GM18507 (cell line): ENCODE results near the gene RFX7.
"Not testable (repeated sequence)": the region's sequence is repeated elsewhere in the genome, so short reads cannot be mapped to it uniquely, and the experiment has no call there.

ENCODE experiments used
- DNase-seq: peaks from one replicate; pipeline ENCODE4 v3.0.0; 2011; ENCODE audit warnings: low read depth; ENCODE audit not compliant: insufficient read length; ENCODE audit errors: extremely low spot score
- FAIRE-seq: peaks from 2 replicates; lab custom pipeline; 2011; peaks lifted over from hg19 to GRCh38; lab: Jason Lieb, UNC

RFX7 gene

DNA sequence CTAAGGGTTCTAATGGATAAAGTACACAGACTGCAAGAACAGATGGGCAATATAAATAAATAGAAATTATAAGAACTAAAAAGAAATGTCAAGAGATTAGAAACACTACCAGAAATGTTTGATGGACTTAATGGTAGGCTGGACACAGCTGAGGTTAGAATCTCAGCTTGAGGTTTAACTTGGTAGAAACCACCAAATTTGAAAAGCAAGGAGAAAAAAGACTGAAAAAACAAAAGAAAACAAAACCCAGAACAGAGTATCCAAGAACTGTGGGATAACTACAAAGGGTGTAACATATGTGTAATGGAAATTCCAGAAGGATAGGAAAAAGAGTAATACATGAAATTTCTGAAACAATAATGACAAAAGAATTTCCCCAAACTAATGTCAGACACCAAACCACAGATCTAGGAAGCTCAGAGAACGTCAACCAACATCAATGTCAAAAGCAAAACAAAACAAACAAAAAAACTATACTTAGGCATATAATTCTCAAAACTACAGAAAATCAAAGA lies 35.0 kb downstream of the RFX7 start:
- no peak for DNase-seq
- peak; percentile 60 for FAIRE-seq

DNA sequence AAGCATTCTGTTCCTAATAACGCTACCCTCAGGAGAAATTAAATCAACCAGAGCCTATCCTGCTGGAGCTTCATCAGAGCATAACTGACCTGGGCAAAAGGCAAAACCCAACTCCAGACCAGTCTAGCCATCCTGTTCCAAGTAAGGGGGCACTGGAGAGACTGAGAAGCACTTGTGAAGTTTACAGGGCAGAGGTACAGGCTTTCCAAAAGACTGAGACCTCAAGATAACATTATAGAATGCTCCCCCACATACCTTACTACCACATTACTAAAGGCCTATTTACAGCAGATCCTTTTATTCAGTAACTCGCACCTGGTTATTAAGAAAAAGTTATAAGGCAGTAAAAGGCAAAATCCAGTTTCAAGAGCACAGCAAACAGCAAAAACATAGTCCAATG lies 35.5 kb downstream of the RFX7 start:
- FAIRE-seq (no peak), DNase-seq (no peak)

DNA sequence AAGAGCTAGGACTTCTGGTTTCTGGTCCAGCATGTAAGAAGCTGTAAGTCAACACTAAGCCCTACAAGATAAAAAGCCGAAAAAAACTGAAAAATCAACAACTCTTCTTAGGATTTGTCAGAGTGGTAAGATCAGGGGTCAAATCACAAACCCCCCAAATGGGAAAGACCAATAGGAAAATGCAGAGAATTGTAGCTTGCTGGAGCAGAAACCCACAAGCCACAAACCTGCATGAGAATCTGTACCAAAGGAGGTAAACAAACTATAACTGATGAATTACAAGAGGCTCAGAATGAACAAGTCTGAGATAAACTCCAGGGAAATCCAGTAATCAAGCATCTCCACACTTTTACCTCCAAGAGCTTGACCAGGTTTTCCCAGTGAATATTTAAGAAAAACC lies 36.0 kb downstream of the RFX7 start:
- DNase-seq (no peak), FAIRE-seq (peak; percentile 80)

DNA sequence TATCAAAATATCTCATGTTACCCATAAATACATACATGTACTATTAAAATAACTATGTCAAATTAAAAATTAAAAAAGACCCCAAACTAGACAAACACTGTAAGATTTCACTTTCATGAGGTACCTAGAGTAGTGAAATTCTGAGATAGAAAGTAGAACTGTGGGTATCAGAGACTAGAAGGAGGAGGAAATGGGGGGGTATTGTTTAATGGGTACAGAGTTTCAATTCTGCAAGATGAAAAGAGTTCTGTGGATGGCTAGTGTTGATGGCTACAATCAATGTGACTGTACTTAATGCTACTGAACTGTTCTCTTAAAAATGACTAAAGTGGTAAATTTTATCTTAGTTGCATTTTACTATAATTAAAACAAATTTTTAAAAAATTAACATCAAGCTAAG lies 36.6 kb downstream of the RFX7 start:
- FAIRE-seq (peak; percentile 90), DNase-seq (no peak)

DNA sequence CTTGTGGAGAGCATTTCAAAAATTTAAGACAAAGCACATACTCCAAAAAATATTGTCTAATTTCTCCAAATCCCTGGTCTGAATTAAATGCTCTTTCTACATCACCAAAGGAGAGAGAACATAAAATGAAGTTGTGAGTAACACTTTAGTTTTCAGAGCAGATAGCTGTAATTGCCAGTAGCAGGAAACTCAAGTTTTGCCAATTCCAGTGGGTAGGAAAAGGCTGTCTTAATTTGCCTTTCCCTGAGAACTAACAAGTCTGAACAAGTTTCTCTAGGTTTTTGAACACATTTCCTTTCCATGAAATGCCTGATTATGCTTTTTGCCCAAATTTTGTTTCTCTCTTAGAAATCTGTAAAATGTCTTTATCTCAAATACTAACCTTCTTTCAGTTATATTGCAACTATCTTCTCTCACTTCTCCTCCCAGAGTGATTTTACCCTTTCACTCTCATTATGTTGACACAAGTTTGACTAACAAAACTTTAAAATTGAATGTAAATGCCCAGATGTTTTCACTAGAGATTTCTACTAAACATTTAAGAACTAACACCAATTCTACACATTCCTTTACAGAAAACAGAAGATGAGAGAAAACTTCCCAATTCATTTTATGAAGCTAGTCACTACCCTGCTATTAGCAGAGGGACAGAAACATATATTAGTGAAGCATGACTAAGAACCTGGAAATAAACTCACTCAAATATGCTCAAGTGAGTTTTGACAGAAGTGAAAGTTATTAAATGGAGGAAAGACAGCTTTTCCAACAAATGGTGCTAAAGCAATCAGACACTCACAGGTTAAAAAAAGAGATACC lies 38.4 kb downstream of the RFX7 start:
- DNase-seq (no peak), FAIRE-seq (peak; percentile 45)

DNA sequence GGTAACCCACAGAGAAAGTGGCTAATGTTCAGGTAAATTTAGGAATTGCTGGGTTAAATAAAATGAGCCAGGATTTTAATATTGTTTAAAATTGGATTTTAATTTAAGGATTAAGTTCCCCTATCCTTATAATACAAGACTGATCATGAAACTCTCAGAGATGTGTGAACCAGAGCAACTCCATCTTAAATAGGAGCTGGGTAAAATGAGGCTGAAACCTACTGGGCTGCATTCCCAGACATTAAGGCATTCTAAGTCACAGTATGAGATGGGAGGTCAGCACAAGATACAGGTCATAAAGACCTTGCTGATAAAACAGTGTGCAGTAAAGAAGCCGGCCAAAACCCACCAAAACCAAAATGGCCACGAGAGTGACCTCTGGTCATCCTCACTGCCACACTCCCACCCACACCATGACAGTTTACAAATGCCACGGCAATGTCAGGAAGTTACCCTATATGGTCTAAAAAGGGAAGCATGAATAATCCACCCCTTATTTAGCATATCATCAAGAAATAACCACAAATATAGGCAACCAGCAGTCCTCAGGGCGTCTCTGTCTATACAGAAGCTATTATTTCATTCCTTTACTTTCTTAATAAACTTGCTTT lies 40.3 kb downstream of the RFX7 start:
- not testable (repeated sequence) for FAIRE-seq, DNase-seq

DNA sequence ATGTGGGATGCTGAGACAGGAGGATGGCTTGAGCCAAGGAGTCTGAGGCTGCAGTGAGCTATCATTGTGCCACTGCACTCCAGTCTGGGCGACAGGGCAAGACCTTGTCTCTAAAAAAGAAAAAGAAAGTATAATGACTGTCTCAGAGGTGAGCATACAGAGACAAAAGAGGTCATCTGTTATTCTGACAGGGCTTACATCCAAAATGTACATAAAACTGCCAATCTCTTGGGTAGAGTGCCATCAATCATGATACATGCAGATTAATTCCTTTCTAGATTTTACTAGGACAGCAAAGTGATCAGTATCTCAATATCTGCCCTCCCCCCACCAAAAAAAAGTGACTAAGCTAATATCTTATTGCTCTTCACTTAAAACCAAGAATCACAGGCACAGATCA lies 41.0 kb downstream of the RFX7 start:
- no peak for DNase-seq
- FAIRE-seq = no peak

DNA sequence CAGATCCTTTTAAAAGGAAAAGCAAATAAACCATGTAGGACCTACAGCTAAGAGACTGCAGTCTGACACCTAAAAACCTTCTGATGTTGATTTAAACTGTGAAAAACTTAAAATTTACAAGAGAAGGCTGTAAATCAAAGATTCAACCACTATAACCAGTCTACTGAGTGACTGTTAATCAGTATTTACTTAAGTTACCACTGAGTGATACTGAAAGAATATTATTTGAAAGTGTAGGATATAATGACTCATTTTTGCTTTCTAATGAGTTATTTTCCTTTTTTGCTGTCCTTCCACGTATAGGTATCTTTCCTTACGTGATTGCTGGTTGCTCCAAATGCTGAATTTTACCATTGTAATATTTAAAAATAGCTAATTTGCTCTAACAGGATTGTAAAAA lies 44.6 kb downstream of the RFX7 start:
- FAIRE-seq (peak; percentile 50), DNase-seq (no peak)

DNA sequence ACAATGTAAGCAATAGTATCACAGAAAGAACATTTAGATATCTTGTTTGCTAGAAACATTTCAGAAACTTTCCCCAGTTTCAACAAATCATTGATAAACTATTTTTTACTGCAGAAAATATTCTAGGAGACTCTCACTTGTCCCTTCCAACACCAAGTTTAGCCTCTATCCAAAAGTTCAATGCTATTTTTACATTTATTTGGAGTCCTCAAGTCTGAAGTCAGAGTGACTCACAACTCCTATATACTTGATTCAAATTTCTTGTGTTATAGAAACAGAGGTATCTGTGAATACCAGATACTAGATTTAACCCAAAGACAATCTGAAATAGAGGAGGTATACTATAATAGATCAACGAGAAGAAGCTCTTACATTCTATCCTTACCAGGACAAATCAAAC lies 49.6 kb downstream of the RFX7 start:
- DNase-seq (no peak), FAIRE-seq (no peak)

DNA sequence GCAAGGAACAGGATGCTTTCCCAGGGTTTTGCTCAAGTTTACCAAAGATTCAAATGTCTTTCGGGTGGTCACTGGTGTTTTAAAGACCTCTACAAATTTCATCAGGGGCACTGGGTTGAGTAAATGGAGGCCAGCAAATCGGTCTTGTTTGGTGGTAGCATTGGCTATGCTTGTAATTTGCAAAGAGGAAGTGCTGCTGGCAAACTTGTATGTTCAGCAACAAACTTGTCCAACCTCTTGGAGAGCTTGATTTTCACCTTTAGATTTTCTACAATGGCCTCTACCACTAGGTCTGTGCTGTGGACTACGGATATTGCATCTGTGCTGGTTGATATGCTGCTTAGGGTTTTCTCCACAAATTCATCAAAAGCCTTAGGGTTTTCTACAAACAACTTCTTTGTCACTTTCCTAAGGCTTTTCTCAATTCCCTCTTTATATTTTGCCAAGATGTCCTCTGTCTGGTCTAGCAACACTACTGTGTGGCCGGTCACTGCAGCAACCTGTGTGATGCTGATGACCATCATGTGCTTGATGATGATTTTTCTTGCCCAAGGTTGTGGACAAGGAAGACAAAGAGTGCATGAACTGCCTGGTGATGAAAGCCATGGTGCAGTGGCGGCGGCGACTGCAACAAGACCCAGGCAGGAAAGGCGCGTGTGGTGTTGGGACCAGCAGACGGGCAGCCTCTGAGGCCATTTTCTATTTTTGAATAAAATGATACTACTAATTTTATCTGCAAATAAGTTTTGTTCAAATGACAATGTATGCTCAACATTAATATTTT lies 50.8 kb downstream of the RFX7 start:
- no peak for FAIRE-seq

DNA sequence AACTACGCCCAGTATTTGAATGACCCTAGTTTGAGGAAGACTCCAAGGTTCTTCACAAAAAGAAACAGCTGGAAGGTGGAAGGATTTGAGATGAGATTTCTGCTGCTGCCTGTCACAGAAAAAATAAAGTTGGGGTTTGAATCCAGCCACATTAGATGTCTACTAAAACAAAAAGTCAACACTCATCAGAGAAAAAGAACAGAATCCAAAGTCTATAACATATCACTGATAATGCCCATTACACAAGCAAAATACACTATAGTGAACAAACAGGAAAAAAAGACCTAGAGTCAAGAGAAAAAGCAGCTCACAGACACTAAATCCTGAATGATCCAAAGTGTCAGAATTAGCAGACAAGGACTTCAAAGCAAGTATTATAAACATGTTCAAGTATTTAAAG lies 56.0 kb downstream of the RFX7 start:
- DNase-seq = no peak
- no peak for FAIRE-seq

More for the DNA sequence above, 50.8 kb downstream of the RFX7 start:
- no peak for DNase-seq

DNA sequence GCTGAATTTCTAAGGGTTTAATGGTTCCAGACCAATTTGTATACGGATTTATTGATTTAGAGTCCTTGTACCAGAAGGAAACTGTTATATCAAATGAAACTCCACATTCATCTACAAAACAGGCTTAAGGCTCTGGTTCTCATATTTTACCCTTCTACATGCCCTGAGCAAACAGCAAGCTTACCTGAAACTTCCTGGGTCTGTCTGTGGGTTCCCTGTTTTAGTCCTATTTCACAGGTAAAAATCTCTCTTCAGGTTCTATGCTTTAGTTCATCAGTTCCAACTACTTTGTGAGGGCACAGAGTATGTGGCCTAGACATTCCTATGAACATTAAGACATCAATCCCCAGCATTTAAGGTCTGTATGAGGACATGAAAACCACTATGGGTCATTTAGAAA lies 57.7 kb downstream of the RFX7 start:
- DNase-seq (no peak), FAIRE-seq (peak; percentile 51)

DNA sequence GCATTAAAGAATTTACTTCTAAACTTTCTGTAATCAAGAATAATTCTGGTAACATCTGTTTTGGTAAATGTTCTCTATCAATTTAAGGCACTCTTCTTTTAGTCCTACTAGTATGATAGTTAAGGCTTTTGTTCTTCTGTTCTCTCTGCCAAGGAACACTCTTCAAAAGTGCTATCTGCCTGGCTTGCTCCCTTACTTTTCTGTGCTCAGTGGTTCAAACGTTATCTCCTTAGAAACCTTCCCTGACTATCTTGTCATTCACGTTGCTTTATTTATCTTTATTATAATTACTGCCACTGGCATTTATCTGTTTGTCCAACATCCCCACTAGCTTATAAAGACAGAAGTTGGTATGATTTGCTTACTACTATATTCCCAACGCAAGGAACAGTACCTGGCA lies 59.2 kb downstream of the RFX7 start:
- DNase-seq (no peak), FAIRE-seq (peak; percentile 12)

DNA sequence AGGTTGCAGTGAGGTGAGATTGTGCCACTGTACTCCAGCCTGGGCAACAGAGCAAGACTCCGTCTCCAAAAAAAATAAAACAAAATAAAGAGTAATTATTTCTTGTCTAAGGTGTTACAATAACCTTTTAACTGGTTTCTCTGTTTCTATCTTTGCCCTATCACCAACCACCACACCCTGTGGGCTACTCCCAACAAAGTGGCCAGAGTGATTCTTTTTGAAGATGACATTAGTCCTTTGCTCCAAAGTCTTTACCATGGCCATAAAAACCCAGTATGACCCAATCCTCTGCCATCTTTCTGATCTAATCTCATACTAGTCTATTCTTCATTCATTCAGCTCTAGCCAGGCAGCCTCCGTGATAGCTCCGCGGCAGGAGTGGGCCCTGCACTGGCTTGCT lies 62.8 kb downstream of the RFX7 start:
- FAIRE-seq (no peak), DNase-seq (no peak)

DNA sequence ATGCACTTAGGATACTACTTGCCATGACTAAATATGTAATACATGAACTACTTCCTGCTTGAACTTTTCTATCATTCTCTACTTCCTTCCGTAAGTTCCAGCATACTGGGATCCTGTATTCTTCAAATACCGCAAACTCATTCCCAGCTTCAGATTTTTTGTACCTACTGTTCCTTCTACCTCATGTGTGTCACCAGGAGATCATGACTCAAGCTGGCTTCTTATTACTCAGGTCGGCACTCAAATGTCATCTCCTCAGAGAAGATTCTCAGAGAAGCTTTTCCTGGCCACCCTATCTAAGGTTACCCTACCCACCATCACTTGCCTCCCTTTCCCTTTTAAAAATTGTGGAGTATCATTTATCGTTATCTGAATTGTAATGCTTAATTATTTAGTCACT lies 66.7 kb downstream of the RFX7 start:
- DNase-seq (no peak), FAIRE-seq (no peak)

DNA sequence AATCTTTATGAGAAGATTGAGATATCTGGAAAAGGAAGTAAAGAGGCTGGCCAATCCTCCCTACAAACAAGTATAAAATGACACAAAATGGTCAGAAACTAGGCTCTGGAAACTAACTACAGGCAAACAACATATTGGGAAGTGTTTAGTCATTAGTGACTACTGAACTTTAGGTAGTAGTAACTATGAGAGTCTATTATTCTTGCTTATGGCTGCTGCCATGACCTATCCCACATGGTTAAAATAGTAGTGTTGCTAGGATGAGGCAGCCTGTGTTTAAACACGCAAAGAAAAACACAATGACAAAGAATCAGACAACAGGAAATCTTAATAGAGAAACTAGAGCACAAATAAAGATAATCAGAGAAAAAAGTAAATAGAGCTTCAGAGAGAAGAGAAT lies 67.9 kb downstream of the RFX7 start:
- DNase-seq (no peak), FAIRE-seq (no peak)

DNA sequence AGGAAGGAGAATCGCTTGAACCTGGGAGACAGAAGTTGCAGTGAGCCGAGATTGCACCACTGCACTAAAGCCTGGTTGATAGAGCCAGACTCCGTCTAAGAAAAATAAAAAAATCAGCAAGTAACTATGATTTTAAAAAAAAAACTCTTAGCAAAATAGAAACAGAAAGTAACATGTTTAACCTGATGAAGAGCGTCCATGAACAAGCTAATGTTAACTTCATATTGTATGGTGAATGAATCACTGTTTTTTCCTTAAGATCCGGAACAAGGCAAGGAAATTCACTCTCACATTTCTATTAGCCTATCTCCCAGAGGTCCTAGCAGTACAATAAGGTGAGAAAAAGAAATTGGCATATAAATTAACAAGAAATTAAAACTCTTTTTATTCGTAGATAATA lies 69.0 kb downstream of the RFX7 start:
- FAIRE-seq (no peak), DNase-seq (no peak)

DNA sequence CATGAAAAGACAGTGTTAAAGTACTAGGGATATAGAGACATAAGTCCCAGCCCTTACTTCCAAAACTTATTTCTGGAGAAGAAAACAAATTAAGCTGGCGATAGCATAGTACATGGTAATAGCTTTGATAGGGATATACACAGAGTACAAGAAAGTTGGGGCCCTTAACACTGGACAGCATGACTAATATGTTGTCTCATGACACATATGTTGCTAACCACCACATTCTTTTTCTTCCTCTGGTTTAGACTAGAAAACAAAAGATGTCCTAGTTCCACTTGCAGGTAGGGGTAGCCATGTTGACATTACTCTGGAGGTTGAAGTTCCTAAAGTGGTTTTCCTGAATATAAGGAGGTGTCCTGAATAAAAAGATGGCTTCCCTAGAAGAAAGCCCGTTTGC lies 75.3 kb downstream of the RFX7 start:
- FAIRE-seq = no peak
- DNase-seq = no peak

DNA sequence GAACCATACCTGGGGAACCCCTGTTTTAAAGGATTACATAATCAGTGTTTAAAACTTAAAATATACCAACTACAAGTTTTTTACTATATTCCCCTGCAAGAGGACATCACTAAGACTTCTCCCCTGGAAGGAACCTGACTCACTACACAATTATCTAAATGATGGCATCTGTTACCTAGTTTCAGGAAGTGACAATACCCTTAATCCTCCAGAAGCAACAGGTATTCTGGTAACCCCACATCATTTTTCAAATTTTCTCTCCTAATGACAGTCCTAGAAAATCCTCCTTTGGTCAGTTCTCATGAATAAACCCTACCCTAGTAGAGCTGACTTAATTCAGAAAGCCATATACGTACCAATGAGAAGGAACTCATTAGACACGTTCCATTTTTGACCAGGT lies 78.4 kb downstream of the RFX7 start:
- DNase-seq = no peak
- FAIRE-seq = no peak

DNA sequence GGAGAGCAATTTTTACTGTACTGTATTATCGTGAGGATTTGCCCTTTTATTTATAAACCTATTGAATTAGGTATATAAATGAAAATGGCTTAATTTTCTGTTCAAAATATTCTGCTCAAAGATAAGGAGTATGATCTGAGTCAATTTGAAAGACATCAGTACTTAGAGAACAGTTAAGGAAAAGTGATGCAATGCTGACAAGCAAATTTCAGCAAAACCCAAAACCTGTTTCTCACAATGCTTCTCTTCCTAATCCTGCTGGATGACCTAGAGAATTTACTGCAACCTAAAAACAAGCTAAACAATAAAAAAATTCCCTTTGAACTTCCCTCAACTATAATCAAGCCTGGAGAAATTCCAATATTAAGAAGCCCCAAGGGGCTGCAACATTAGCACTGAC lies 82.7 kb downstream of the RFX7 start:
- FAIRE-seq (no peak), DNase-seq (no peak)
